OCI-LY1 (cell line): Measurements from ENCODE around the gene EIPR1.

ENCODE experiments used
- H2AFZ ChIP-seq: fragments of 200-600 bp; sonication (generic), shearing (Covaris generic); 2 replicates; pipeline ENCODE4 v1.6.0; 2014; ENCODE audit warnings: antibody characterized with exemption, mild to moderate bottlenecking, low read length
- H3F3A ChIP-seq: fragments of 200-600 bp; sonication (generic), shearing (Covaris generic); 2 replicates; pipeline ENCODE4 v1.6.0; 2014; ENCODE audit warnings: mild to moderate bottlenecking, antibody characterized with exemption, low read length, moderate library complexity; ENCODE audit not compliant: insufficient read depth
- H3K27ac ChIP-seq: fragments of 200-600 bp; sonication (generic); 2 replicates; pipeline ENCODE4 v1.5.1; 2014; ENCODE audit warnings: low read length, mixed run types, mild to moderate bottlenecking, low read depth; ENCODE audit not compliant: poor library complexity, severe bottlenecking
- H3K27me3 ChIP-seq: fragments of 200-600 bp; sonication (generic); 2 replicates; pipeline ENCODE4 v1.6.0; 2014; ENCODE audit warnings: antibody characterized with exemption, mild to moderate bottlenecking, low read length, moderate library complexity; ENCODE audit not compliant: insufficient read depth
- H3K36me3 ChIP-seq: fragments of 200-600 bp; sonication (generic); 2 replicates; pipeline ENCODE4 v1.6.1; 2014; ENCODE audit warnings: mild to moderate bottlenecking, antibody characterized with exemption, low read length, moderate library complexity, mixed read lengths; ENCODE audit not compliant: insufficient read depth
- H3K4me1 ChIP-seq: fragments of 200-600 bp; sonication (generic); 2 replicates; pipeline ENCODE4 v1.5.1; 2014; ENCODE audit warnings: mild to moderate bottlenecking, low read length, moderate library complexity; ENCODE audit not compliant: insufficient read depth, severe bottlenecking
- H3K4me2 ChIP-seq: fragments of 200-600 bp; sonication (generic), shearing (Covaris generic); 2 replicates; pipeline ENCODE4 v1.6.1; 2014; ENCODE audit warnings: low read length
- H3K4me3 ChIP-seq: fragments of 200-600 bp; sonication (generic); 2 replicates; pipeline ENCODE4 v1.5.1; 2014; ENCODE audit warnings: low read length, low read depth, mild to moderate bottlenecking, mixed read lengths; ENCODE audit not compliant: poor library complexity, severe bottlenecking
- H3K79me2 ChIP-seq: fragments of 200-600 bp; shearing (Covaris generic); 2 replicates; pipeline ENCODE4 v1.6.1; 2016; ENCODE audit warnings: mixed run types, low read length, mixed read lengths; ENCODE audit not compliant: insufficient read depth
- H3K9ac ChIP-seq: fragments of 200-600 bp; sonication (generic), shearing (Covaris generic); 2 replicates; pipeline ENCODE4 v1.6.1; 2014; ENCODE audit warnings: mild to moderate bottlenecking, low read length, mixed read lengths
- H3K9me2 ChIP-seq: fragments of 200-600 bp; sonication (generic), shearing (Covaris generic); 2 replicates; pipeline ENCODE4 v1.6.1; 2014; ENCODE audit warnings: low read depth, mild to moderate bottlenecking, low read length, mixed read lengths
- H3K9me3 ChIP-seq: fragments of 200-600 bp; shearing (Covaris generic); 2 replicates; pipeline ENCODE4 v1.6.1; 2014; ENCODE audit warnings: low read length, mixed read lengths
- H4K20me1 ChIP-seq: fragments of 200-600 bp; sonication (generic), shearing (Covaris generic); 2 replicates; pipeline ENCODE4 v1.6.0; 2016; ENCODE audit warnings: mild to moderate bottlenecking, low read length; ENCODE audit not compliant: insufficient read depth
- CTCF ChIP-seq: fragments of 200-600 bp; sonication (generic), shearing (Covaris generic); IDR thresholded peaks from 2 replicates; pipeline ENCODE4 v1.5.1; 2017; ENCODE audit warnings: mild to moderate bottlenecking, antibody characterized with exemption, low read length, moderate library complexity, mixed read lengths
- EZH2 ChIP-seq: fragments of 200-600 bp; sonication (generic), shearing (Covaris generic); IDR thresholded peaks from 2 replicates; pipeline ENCODE4 v1.8.0; 2017; ENCODE audit warnings: borderline replicate concordance, mixed run types, mild to moderate bottlenecking, antibody characterized with exemption, low read length, moderate library complexity, mixed read lengths

Gene EIPR1

GRCh38 chr2:3246406-3246805 is 131.2 kb downstream of the EIPR1 start:
- Histone ChIP-seq H3F3A (no peaks in the 10 kb centered on the region), H2AFZ (no peak overlapping the region), H3K9me3 (peaks cover 10% of the 10 kb centered on the region), H3K27ac (no peak overlapping the region), H3K79me2 (no peaks in the 10 kb centered on the region), H3K36me3 (peaks cover 28% of the 10 kb centered on the region), H3K9me2 (no peaks in the 10 kb centered on the region), H3K27me3 (no peaks in the 10 kb centered on the region), H4K20me1 (no peaks in the 10 kb centered on the region), H3K4me3 (no peak overlapping the region), H3K4me1 (peaks cover 21% of the 10 kb centered on the region), H3K9ac (no peak overlapping the region), H3K4me2 (no peak overlapping the region)
- TF ChIP-seq EZH2: no peak
- no peak for TF ChIP-seq CTCF

- Histone ChIP-seq H3K36me3 (peaks cover 11% of the 10 kb centered on the region), H4K20me1 (no peaks in the 10 kb centered on the region), H3K4me1 (peaks cover 27% of the 10 kb centered on the region), H3K9me2 (no peaks in the 10 kb centered on the region), H3K4me2 (no peak overlapping the region), H3K79me2 (no peaks in the 10 kb centered on the region), H3K4me3 (no peak overlapping the region), H3K27ac (no peak overlapping the region), H3F3A (no peaks in the 10 kb centered on the region), H2AFZ (no peak overlapping the region), H3K9ac (no peak overlapping the region), H3K9me3 (peaks cover 5% of the 10 kb centered on the region; the same call in 1 of the 2 replicates), H3K27me3 (no peaks in the 10 kb centered on the region)
- no peak for TF ChIP-seq CTCF
- TF ChIP-seq EZH2: no peak
Measured at GRCh38 chr2:3244486-3244885, 133.1 kb downstream of the EIPR1 start.

- no peak overlapping the region for H3K9ac ChIP-seq
Measured at GRCh38 chr2:3243804-3244203, 133.8 kb downstream of the EIPR1 start.

More at GRCh38 chr2:3243804-3244203, 133.8 kb downstream of the EIPR1 start:
- Histone ChIP-seq H4K20me1 (no peaks in the 10 kb centered on the region), H3F3A (no peaks in the 10 kb centered on the region), H3K27ac (peak overlapping the region; percentile 3), H3K4me3 (no peak overlapping the region), H3K36me3 (peaks cover 4% of the 10 kb centered on the region; the same call in 1 of the 2 replicates), H3K9me2 (no peaks in the 10 kb centered on the region), H3K9me3 (no peaks in the 10 kb centered on the region), H3K79me2 (no peaks in the 10 kb centered on the region), H2AFZ (no peak overlapping the region), H3K4me2 (no peak overlapping the region), H3K4me1 (peaks cover 33% of the 10 kb centered on the region), H3K27me3 (no peaks in the 10 kb centered on the region)
- no peak for TF ChIP-seq CTCF
- no peak for TF ChIP-seq EZH2
